ENCODE measurements around the gene MLST8. TPM values are rescaled to one million over a fixed set of nuclear protein-coding genes. Genes with fewer than 3 reads are reported as not detected.

MLST8 gene
- total RNA-seq, 1 donor from 2014 or later: 7.8 TPM

GRCh38 chr16:2206780-2207433, 1.7 kb downstream of the MLST8 start:
- H3K4me1 ChIP-seq (ENCODE audit: control insufficient read depth in 3 of 3, insufficient read depth in 3 of 3, low read length in 3 of 3): peaks cover 44 to 58% (median 50%) of the 10 kb centered on the region in 3 donors
- no peak overlapping the region for H3K4me3 ChIP-seq (ENCODE audit: low read length in 3 of 3)
- no peak overlapping the region for H3K27ac ChIP-seq (ENCODE audit: low read depth, low read length)
- no peaks in the 10 kb centered on the region for H3K9me3 ChIP-seq (ENCODE audit: control insufficient read depth in 3 of 3, low read length in 3 of 3)
- H3K36me3 ChIP-seq (ENCODE audit: control insufficient read depth in 3 of 3, insufficient read depth in 3 of 3, low read length in 3 of 3): peaks cover 27 to 35% (median 28%) of the 10 kb centered on the region in 3 donors
- peak overlapping the region in 2 of 3 donors; percentile 43 to 45 for H3K9ac ChIP-seq (ENCODE audit: low read depth in 1 of 3, low read length in 3 of 3)
- H3K27me3 ChIP-seq (ENCODE audit: control insufficient read depth in 3 of 3, insufficient read depth in 3 of 3, low read length in 3 of 3): no peaks in the 10 kb centered on the region

GRCh38 chr16:2207872-2208271, 2.6 kb downstream of the MLST8 start:
- peaks cover 27 to 35% (median 28%) of the 10 kb centered on the region in 3 donors for H3K36me3 ChIP-seq (ENCODE audit: control insufficient read depth in 3 of 3, insufficient read depth in 3 of 3, low read length in 3 of 3)
- H3K27me3 ChIP-seq (ENCODE audit: control insufficient read depth in 3 of 3, insufficient read depth in 3 of 3, low read length in 3 of 3): no peaks in the 10 kb centered on the region
- H3K4me1 ChIP-seq (ENCODE audit: control insufficient read depth in 3 of 3, insufficient read depth in 3 of 3, low read length in 3 of 3): peaks cover 54 to 68% (median 60%) of the 10 kb centered on the region in 3 donors
- no peaks in the 10 kb centered on the region for H3K9me3 ChIP-seq (ENCODE audit: control insufficient read depth in 3 of 3, low read length in 3 of 3)
- no peak overlapping the region for H3K27ac ChIP-seq (ENCODE audit: low read depth, low read length)
- H3K4me3 ChIP-seq (ENCODE audit: low read length in 3 of 3): no peak overlapping the region
- H3K9ac ChIP-seq (ENCODE audit: low read depth in 1 of 3, low read length in 3 of 3): no peak overlapping the region

- Histone ChIP-seq H3K4me1 (ENCODE audit: control insufficient read depth in 3 of 3, insufficient read depth in 3 of 3, low read length in 3 of 3) (peaks cover 58 to 72% (median 64%) of the 10 kb centered on the region in 3 donors), H3K36me3 (ENCODE audit: control insufficient read depth in 3 of 3, insufficient read depth in 3 of 3, low read length in 3 of 3) (peaks cover 27 to 35% (median 28%) of the 10 kb centered on the region in 3 donors), H3K27me3 (ENCODE audit: control insufficient read depth in 3 of 3, insufficient read depth in 3 of 3, low read length in 3 of 3) (no peaks in the 10 kb centered on the region), H3K27ac (ENCODE audit: low read depth, low read length) (no peak overlapping the region), H3K9ac (ENCODE audit: low read depth in 1 of 3, low read length in 3 of 3) (no peak overlapping the region), H3K9me3 (ENCODE audit: control insufficient read depth in 3 of 3, low read length in 3 of 3) (no peaks in the 10 kb centered on the region), H3K4me3 (ENCODE audit: low read length in 3 of 3) (no peak overlapping the region)
Observed at GRCh38 chr16:2208308-2208707, 3.1 kb downstream of the MLST8 start.

- H3K4me1 ChIP-seq (ENCODE audit: control insufficient read depth in 3 of 3, insufficient read depth in 3 of 3, low read length in 3 of 3): peaks cover 63 to 77% (median 69%) of the 10 kb centered on the region in 3 donors
- peaks cover 27 to 35% (median 28%) of the 10 kb centered on the region in 3 donors for H3K36me3 ChIP-seq (ENCODE audit: control insufficient read depth in 3 of 3, insufficient read depth in 3 of 3, low read length in 3 of 3)
- no peaks in the 10 kb centered on the region for H3K27me3 ChIP-seq (ENCODE audit: control insufficient read depth in 3 of 3, insufficient read depth in 3 of 3, low read length in 3 of 3)
- no peak overlapping the region for H3K27ac ChIP-seq (ENCODE audit: low read depth, low read length)
- H3K9ac ChIP-seq (ENCODE audit: low read depth in 1 of 3, low read length in 3 of 3): peak overlapping the region in 1 of 3 donors; percentile 25
- no peaks in the 10 kb centered on the region for H3K9me3 ChIP-seq (ENCODE audit: control insufficient read depth in 3 of 3, low read length in 3 of 3)
- H3K4me3 ChIP-seq (ENCODE audit: low read length in 3 of 3): no peak overlapping the region
Observed at GRCh38 chr16:2208772-2209171, 3.5 kb downstream of the MLST8 start.

- H3K27ac ChIP-seq (ENCODE audit: low read depth, low read length): no peak overlapping the region
Observed at GRCh38 chr16:2209258-2210008, 4.2 kb downstream of the MLST8 start.

GRCh38 chr16:2210009-2210332, 4.7 kb downstream of the MLST8 start:
- peaks cover 58 to 75% (median 64%) of the 10 kb centered on the region in 3 donors for H3K4me1 ChIP-seq (ENCODE audit: control insufficient read depth in 3 of 3, insufficient read depth in 3 of 3, low read length in 3 of 3)
- H3K36me3 ChIP-seq (ENCODE audit: control insufficient read depth in 3 of 3, insufficient read depth in 3 of 3, low read length in 3 of 3): peaks cover 27 to 35% (median 28%) of the 10 kb centered on the region in 3 donors
- no peak overlapping the region for H3K4me3 ChIP-seq (ENCODE audit: low read length in 3 of 3)
- peak overlapping the region in 1 of 3 donors; percentile 98 for H3K9ac ChIP-seq (ENCODE audit: low read depth in 1 of 3, low read length in 3 of 3)
- H3K27me3 ChIP-seq (ENCODE audit: control insufficient read depth in 3 of 3, insufficient read depth in 3 of 3, low read length in 3 of 3): no peaks in the 10 kb centered on the region
- H3K27ac ChIP-seq (ENCODE audit: low read depth, low read length): no peak overlapping the region
- H3K9me3 ChIP-seq (ENCODE audit: control insufficient read depth in 3 of 3, low read length in 3 of 3): no peaks in the 10 kb centered on the region

More at GRCh38 chr16:2209258-2210008, 4.2 kb downstream of the MLST8 start:
- Histone ChIP-seq H3K9me3 (ENCODE audit: control insufficient read depth in 3 of 3, low read length in 3 of 3) (no peaks in the 10 kb centered on the region), H3K27me3 (ENCODE audit: control insufficient read depth in 3 of 3, insufficient read depth in 3 of 3, low read length in 3 of 3) (no peaks in the 10 kb centered on the region), H3K9ac (ENCODE audit: low read depth in 1 of 3, low read length in 3 of 3) (peak overlapping the region in 1 of 3 donors; percentile 98), H3K4me1 (ENCODE audit: control insufficient read depth in 3 of 3, insufficient read depth in 3 of 3, low read length in 3 of 3) (peaks cover 63 to 80% (median 69%) of the 10 kb centered on the region in 3 donors), H3K36me3 (ENCODE audit: control insufficient read depth in 3 of 3, insufficient read depth in 3 of 3, low read length in 3 of 3) (peaks cover 27 to 35% (median 28%) of the 10 kb centered on the region in 3 donors), H3K4me3 (ENCODE audit: low read length in 3 of 3) (no peak overlapping the region)

GRCh38 chr16:2210386-2211365, 5.4 kb downstream of the MLST8 start, which contains the start of gene BRICD5:
TSS of gene BRICD5 (minus strand) at chr16:2210863. CDS start at chr16:2210833, 30 bp downstream.
- Histone ChIP-seq H3K9ac (ENCODE audit: low read depth in 1 of 3, low read length in 3 of 3) (peak within 1 kb of the TSS; percentile 23 to 98 (median 82)), H3K9me3 (ENCODE audit: control insufficient read depth in 3 of 3, low read length in 3 of 3) (no peaks in the 10 kb centered on the region), H3K27me3 (ENCODE audit: control insufficient read depth in 3 of 3, insufficient read depth in 3 of 3, low read length in 3 of 3) (no peaks in the 10 kb centered on the region), H3K36me3 (ENCODE audit: control insufficient read depth in 3 of 3, insufficient read depth in 3 of 3, low read length in 3 of 3) (peaks cover 27 to 35% (median 28%) of the 10 kb centered on the region in 3 donors), H3K4me1 (ENCODE audit: control insufficient read depth in 3 of 3, insufficient read depth in 3 of 3, low read length in 3 of 3) (peaks cover 58 to 74% (median 63%) of the 10 kb centered on the region in 3 donors), H3K4me3 (ENCODE audit: low read length in 3 of 3) (peak within 1 kb of the TSS in 2 of 3 donors; percentile 45 to 48), H3K27ac (ENCODE audit: low read depth, low read length) (peak within 1 kb of the TSS; percentile 75)

GRCh38 chr16:2211923-2212347, 6.7 kb downstream of the MLST8 start:
- peak overlapping the region; percentile 45 to 54 (median 48) for H3K4me3 ChIP-seq (ENCODE audit: low read length in 3 of 3)
- peaks cover 47 to 64% (median 51%) of the 10 kb centered on the region in 3 donors for H3K4me1 ChIP-seq (ENCODE audit: control insufficient read depth in 3 of 3, insufficient read depth in 3 of 3, low read length in 3 of 3)

More at GRCh38 chr16:2211923-2212347, 6.7 kb downstream of the MLST8 start:
- Histone ChIP-seq H3K27me3 (ENCODE audit: control insufficient read depth in 3 of 3, insufficient read depth in 3 of 3, low read length in 3 of 3) (no peaks in the 10 kb centered on the region), H3K9ac (ENCODE audit: low read depth in 1 of 3, low read length in 3 of 3) (peak overlapping the region; percentile 38 to 98 (median 82)), H3K9me3 (ENCODE audit: control insufficient read depth in 3 of 3, low read length in 3 of 3) (no peaks in the 10 kb centered on the region), H3K36me3 (ENCODE audit: control insufficient read depth in 3 of 3, insufficient read depth in 3 of 3, low read length in 3 of 3) (peaks cover 25 to 31% (median 26%) of the 10 kb centered on the region in 3 donors), H3K27ac (ENCODE audit: low read depth, low read length) (peak overlapping the region; percentile 75)

All from skeletal muscle tissue (tissue), 4 donors.